GM12878 (cell line): ENCODE data around the gene MGMT. TPM values are rescaled to one million over a fixed set of nuclear protein-coding genes. Genes with fewer than 3 reads are reported as not detected.

Experiments
- ATAC-seq: fragments of 200-7000 bp; cut with Tn5 transposase; 3 replicates; pipeline ENCODE4 v1.9.1; 2020; ENCODE audit warnings: mild to moderate bottlenecking, moderate library complexity
- BruUV-seq: library from RNA; stranded (reverse); fragments of 400-500 nt; replicated peaks from 2 replicates; lab custom pipeline; 2021; lab: Mats Ljungman, UMichigan
- CTCF ChIA-PET: fragments of 300-600 bp; sonication (Branson Sonifier 250); formaldehyde crosslinking; extraction: SDS; loops from one replicate; lab custom pipeline; 2021; ENCODE audit warnings: inconsistent platforms; lab: Yijun Ruan, JAX
- POLR2A ChIA-PET: fragments of 350-600 bp; formaldehyde crosslinking; extraction: SDS; loops from one replicate; lab custom pipeline; 2021; ENCODE audit warnings: inconsistent platforms; lab: Charles Lee
- RAD21 ChIA-PET: fragments of 300-600 bp; sonication (Branson Sonifier 250); formaldehyde crosslinking; loops from one replicate; lab custom pipeline; 2023; ENCODE audit warnings: antibody characterized with exemption; ENCODE audit not compliant: unreplicated experiment; lab: Charles Lee
- SMC1A ChIA-PET: fragments of 300-600 bp; sonication (Branson Sonifier 250); formaldehyde crosslinking; loops from one replicate; lab custom pipeline; 2023; ENCODE audit not compliant: unreplicated experiment, uncharacterized antibody; lab: Charles Lee
- DNase-seq: peaks from one replicate; pipeline ENCODE4 v3.0.0-alpha.2; 2011; ENCODE audit warnings: low read depth, low spot score
- FAIRE-seq: peaks from 3 replicates; lab custom pipeline; 2011; peaks lifted over from hg19 to GRCh38; lab: Jason Lieb, UNC
- H2AFZ ChIP-seq: 2 replicates; pipeline ENCODE4 v1.6.0; 2011; ENCODE audit warnings: low read depth, low read length, control low read depth; ENCODE audit not compliant: control insufficient read depth
- H3K27ac ChIP-seq: 2 replicates; pipeline ENCODE4 v1.5.1; 2011; ENCODE audit warnings: control low read depth; ENCODE audit not compliant: control insufficient read depth, insufficient read depth
- H3K27me3 ChIP-seq, 2 experiments: replicated peaks in 1 of 2; 2 replicates each; pipeline versions ENCODE4 v1.6.0 to v1.6.1; 2011; ENCODE audit warnings: low read length in 1 of 2; ENCODE audit not compliant: control insufficient read depth in 2 of 2, insufficient read depth in 2 of 2
- H3K36me3 ChIP-seq, 2 experiments: 2 replicates each; pipeline ENCODE4 v1.5.1; 2011; ENCODE audit warnings: low read length in 1 of 2; ENCODE audit not compliant: control insufficient read depth in 2 of 2, insufficient read depth in 2 of 2
- H3K4me1 ChIP-seq: 2 replicates; pipeline ENCODE4 v1.6.1; 2011; ENCODE audit warnings: mild to moderate bottlenecking, low read length, moderate library complexity, mixed read lengths; ENCODE audit not compliant: control insufficient read depth, insufficient read depth
- H3K4me2 ChIP-seq: 2 replicates; pipeline ENCODE4 v1.6.0; 2011; ENCODE audit warnings: control low read depth; ENCODE audit not compliant: control insufficient read depth, insufficient read depth
- H3K4me3 ChIP-seq: fragments of 200-600 bp; sonication (generic); 2 replicates; pipeline ENCODE4 v1.5.1; 2016
- H3K79me2 ChIP-seq: 2 replicates; pipeline ENCODE4 v1.6.0; 2011; ENCODE audit warnings: low read length; ENCODE audit not compliant: control insufficient read depth, insufficient read depth
- H3K9ac ChIP-seq: 2 replicates; pipeline ENCODE4 v1.8.0; 2011; ENCODE audit warnings: low read length, control low read depth, mixed read lengths; ENCODE audit not compliant: control insufficient read depth, insufficient read depth
- H3K9me3 ChIP-seq: replicated peaks from 3 replicates; pipeline ENCODE4 v1.5.1; 2011; ENCODE audit warnings: mild to moderate bottlenecking, low read length; ENCODE audit not compliant: control insufficient read depth, insufficient read depth
- H4K20me1 ChIP-seq: 2 replicates; pipeline ENCODE4 v1.6.0; 2011; ENCODE audit not compliant: control insufficient read depth, insufficient read depth
- BHLHE40 ChIP-seq, 2 experiments: fragments of 450-650 bp in 1 of 2; IDR thresholded peaks; 2 replicates each; pipeline ENCODE4 v1.6.1; 2011 to 2017; ENCODE audit warnings: low read depth in 2 of 2, borderline replicate concordance in 1 of 2, improper control_type of control experiment in 1 of 2, low read length in 1 of 2, mild to moderate bottlenecking in 1 of 2
- DPF2 ChIP-seq: fragments of 450-650 bp; IDR thresholded peaks from 2 replicates; pipeline ENCODE4 v1.6.1; 2017; ENCODE audit warnings: mild to moderate bottlenecking
- MTA3 ChIP-seq: IDR thresholded peaks from 2 replicates; pipeline ENCODE4 v1.6.1; 2012; ENCODE audit warnings: low read length, inconsistent platforms, borderline replicate concordance
- NBN ChIP-seq: fragments of 450-650 bp; IDR thresholded peaks from 2 replicates; pipeline ENCODE4 v1.6.1; 2016
- NFYB ChIP-seq: IDR thresholded peaks from 2 replicates; pipeline ENCODE4 v1.6.1; 2011; ENCODE audit warnings: low read depth, mild to moderate bottlenecking, low read length, improper control_type of control experiment, moderate library complexity; ENCODE audit not compliant: insufficient read depth
- PAX8 ChIP-seq: fragments of 450-650 bp; IDR thresholded peaks from 2 replicates; pipeline ENCODE4 v1.6.1; 2017; ENCODE audit warnings: mild to moderate bottlenecking, moderate library complexity
- STAT3 ChIP-seq: IDR thresholded peaks from 2 replicates; pipeline ENCODE4 v1.6.1; 2011; ENCODE audit warnings: low read depth, low read length, improper control_type of control experiment
- SUPT20H ChIP-seq: IDR thresholded peaks from 2 replicates; pipeline ENCODE4 v1.6.1; 2011; ENCODE audit warnings: low read depth, mild to moderate bottlenecking, low read length, moderate library complexity, borderline replicate concordance; ENCODE audit not compliant: control insufficient read depth
- ZSCAN29 ChIP-seq: fragments of 450-650 bp; IDR thresholded peaks from 2 replicates; pipeline ENCODE4 v1.6.1; 2017; ENCODE audit warnings: mild to moderate bottlenecking, moderate library complexity
- WGBS: methylation state at CpG from one replicate; pipeline ENCODE4 v1.1.6; 2016; ENCODE audit warnings: low lambda C conversion rate; ENCODE audit not compliant: insufficient replicate concordance, insufficient coverage; ENCODE audit errors: missing lambda C conversion rate; 5-methylcytosine and 5-hydroxymethylcytosine counted together
- in situ Hi-C: fragments of 300-500 bp; cut with MboI; formaldehyde crosslinking; loops from 9 replicates; pipeline ENCODE4 v1.14.3; 2018; ENCODE audit warnings: mixed read lengths
- intact Hi-C: fragments of 100-400 bp; cut with micrococcal nuclease; formaldehyde crosslinking; loops from one replicate; pipeline ENCODE4 v1.14.2; 2022; ENCODE audit not compliant: unreplicated experiment
- polyA plus RNA-seq, 11 experiments: library from polyadenylated mRNA; depleted of rRNA in 4 of 11; unstranded in 6 of 11; stranded (reverse) in 5 of 11; fragments of >200 nt; fragmentation: Nextera tagmentation in 4 of 11; fragmentation: Illumina TruSeq in 1 of 11; extraction: Ambion mirVana in 4 of 11; extraction: Trizol in 1 of 11; gene quantifications; 1 replicate in 1 of 11; 2 replicates in 10 of 11; pipeline versions ENCODE4 v1.2.1 to v1.2.3, GENCODE V29; 2011 to 2016; ENCODE audit warnings: inconsistent platforms in 2 of 11, missing spikeins in 2 of 11, low read depth in 1 of 11
- total RNA-seq, 4 experiments: library from RNA; depleted of rRNA in 3 of 4; stranded (reverse); fragments of >200 nt in 3 of 4; fragmentation: Illumina TruSeq in 1 of 4; extraction: Trizol in 1 of 4; gene quantifications; 2 replicates each; pipeline versions ENCODE4 v1.2.1 to v1.2.3, GENCODE V29; 2013 to 2021
- TF ChIP-seq, protein P1 (sequence below): fragments of 450-650 bp; formaldehyde crosslinking; IDR thresholded peaks from 2 replicates; pipeline ENCODE4 v1.5.0; 2022; ENCODE audit warnings: mild to moderate bottlenecking, missing genetic modification characterization

MGMT gene
- total and polyA plus RNA-seq, 10 of the 15 experiments (the other 5 are each of a cell fraction or from before 2014, with no cell fraction given) = 0.16 to 24.2 (median 13.3) TPM

DNA sequence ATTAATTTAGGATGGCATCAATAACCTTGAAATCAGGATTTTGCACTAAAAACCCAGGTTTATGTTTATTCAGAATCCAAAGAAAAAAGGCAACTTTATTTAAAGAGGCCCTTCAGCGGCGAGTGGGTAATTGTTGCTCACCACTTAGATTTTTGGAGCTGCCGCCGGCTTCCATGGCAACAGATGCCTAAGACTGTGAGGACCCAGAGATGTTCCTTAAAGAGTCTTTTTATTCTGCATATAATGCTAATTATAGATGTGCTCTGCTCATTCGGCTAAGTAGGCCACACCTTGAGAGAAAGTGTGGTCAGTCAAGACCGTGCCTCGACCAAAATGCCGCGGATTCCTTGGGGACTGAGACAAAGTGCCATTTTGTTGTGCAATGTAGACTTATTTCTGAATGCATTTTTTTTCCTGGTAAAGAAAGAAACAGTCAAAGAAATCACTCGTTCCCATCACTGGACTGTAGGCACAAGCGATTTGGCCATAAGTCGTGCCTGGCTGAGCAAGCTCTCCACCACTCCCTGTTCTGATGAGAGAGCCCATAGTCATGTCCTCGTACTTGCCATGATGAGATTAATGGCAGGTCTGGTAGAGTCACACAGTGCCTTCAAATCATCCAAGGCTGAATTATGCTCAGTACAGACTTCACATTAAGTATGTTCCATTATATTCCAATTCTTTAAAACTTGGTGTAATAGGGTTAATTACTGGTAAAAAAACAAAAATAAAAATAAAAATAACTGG, 21.4 kb upstream of the MGMT start:
- in situ Hi-C loops (no loop called here), intact Hi-C loops (no loop called here)
- 61% methylated on average over 13 of the region's 13 CpGs for WGBS
- no TSS peak for BruUV-seq
- H4K20me1 ChIP-seq = no peaks in the 10 kb centered on the region
- no peak for TF ChIP-seq DPF2
- no peak for TF ChIP-seq NFYB
- no peak for TF ChIP-seq STAT3
- no peak for TF ChIP-seq NBN
- TF ChIP-seq ZSCAN29 = no peak
- no peak for TF ChIP-seq PAX8
- TF ChIP-seq BHLHE40 (IDR thresholded peaks at IDR 0.05; ENCODE audit: borderline replicate concordance in 1 of 2, low read depth in 2 of 2, low read length in 1 of 2) = no peak
- no peak for TF ChIP-seq SUPT20H
- no peak for TF ChIP-seq MTA3
- TF ChIP-seq, protein P1, sequence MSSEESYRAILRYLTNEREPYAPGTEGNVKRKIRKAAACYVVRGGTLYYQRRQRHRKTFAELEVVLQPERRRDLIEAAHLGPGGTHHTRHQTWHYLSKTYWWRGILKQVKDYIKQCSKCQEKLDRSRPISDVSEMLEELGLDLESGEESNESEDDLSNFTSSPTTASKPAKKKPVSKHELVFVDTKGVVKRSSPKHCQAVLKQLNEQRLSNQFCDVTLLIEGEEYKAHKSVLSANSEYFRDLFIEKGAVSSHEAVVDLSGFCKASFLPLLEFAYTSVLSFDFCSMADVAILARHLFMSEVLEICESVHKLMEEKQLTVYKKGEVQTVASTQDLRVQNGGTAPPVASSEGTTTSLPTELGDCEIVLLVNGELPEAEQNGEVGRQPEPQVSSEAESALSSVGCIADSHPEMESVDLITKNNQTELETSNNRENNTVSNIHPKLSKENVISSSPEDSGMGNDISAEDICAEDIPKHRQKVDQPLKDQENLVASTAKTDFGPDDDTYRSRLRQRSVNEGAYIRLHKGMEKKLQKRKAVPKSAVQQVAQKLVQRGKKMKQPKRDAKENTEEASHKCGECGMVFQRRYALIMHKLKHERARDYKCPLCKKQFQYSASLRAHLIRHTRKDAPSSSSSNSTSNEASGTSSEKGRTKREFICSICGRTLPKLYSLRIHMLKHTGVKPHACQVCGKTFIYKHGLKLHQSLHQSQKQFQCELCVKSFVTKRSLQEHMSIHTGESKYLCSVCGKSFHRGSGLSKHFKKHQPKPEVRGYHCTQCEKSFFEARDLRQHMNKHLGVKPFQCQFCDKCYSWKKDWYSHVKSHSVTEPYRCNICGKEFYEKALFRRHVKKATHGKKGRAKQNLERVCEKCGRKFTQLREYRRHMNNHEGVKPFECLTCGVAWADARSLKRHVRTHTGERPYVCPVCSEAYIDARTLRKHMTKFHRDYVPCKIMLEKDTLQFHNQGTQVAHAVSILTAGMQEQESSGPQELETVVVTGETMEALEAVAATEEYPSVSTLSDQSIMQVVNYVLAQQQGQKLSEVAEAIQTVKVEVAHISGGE = no peak
- no peak overlapping the region for H3K27ac ChIP-seq
- ChIA-PET CTCF (no interaction called here), SMC1A (interaction anchor here (0.6 kb wide), 1 partner anchor 29 kb away, joined by 3 read pairs; no protein-coding TSS in a partner anchor), POLR2A (no interaction called here), RAD21 (interaction anchor here (0.7 kb wide), 2 partner anchors 383 to 1739 kb away, joined by 3 to 8 read pairs; no protein-coding TSS in a partner anchor)
- no peak overlapping the region for H3K4me2 ChIP-seq
- DNase-seq = no peak
- no peaks in the 10 kb centered on the region for H3K4me1 ChIP-seq
- H3K36me3 ChIP-seq = no peaks in the 10 kb centered on the region
- no peak overlapping the region for H3K9ac ChIP-seq
- no peaks in the 10 kb centered on the region for H3K9me3 ChIP-seq
- no peak overlapping the region for H2AFZ ChIP-seq
- no peak for ATAC-seq
- no peaks in the 10 kb centered on the region for H3K79me2 ChIP-seq
- H3K27me3 ChIP-seq = no peaks in the 10 kb centered on the region
- FAIRE-seq = no peak
- H3K4me3 ChIP-seq = no peak overlapping the region
